Cardiac septum (tissue), 1 donor: Measurements from ENCODE around the gene ZNF730. TPM values are rescaled to one million over a fixed set of nuclear protein-coding genes. Genes with fewer than 3 reads are reported as not detected.

Experiments
- total RNA-seq: library from RNA; stranded (reverse); fragmentation: NEBNext Ultra II Directional; extraction: Animal tissue kit (Norgen Biotek cat#: 25700); gene quantifications from one replicate; pipeline ENCODE4 v1.2.1, GENCODE V29; 2021
- donor health status: DM: no; HTN: no; CAD: no.

The ZNF730 gene
- total RNA-seq, 1 donor from 2014 or later = 0.57 TPM

Other genes starting within 250 kb of the ZNF730 start
- gene ZNF728, start 113.8 kb upstream of the ZNF730 start, total RNA-seq = 5.7 TPM
- gene ZNF724, start 133.4 kb downstream of the ZNF730 start, total RNA-seq = 0.81 TPM